ENCODE data around the gene TK1.

The TK1 gene

GRCh38 chr17:78125138-78125913, 61.5 kb downstream of the TK1 start:
- H3K4me3 ChIP-seq (replicated peaks in 1 of 2; ENCODE audit: low read depth in 2 of 2, low read length in 2 of 2) = no peak overlapping the region
- DNase-seq (ENCODE audit: low read depth in 2 of 2) = no peak
- TF ChIP-seq, protein P1, sequence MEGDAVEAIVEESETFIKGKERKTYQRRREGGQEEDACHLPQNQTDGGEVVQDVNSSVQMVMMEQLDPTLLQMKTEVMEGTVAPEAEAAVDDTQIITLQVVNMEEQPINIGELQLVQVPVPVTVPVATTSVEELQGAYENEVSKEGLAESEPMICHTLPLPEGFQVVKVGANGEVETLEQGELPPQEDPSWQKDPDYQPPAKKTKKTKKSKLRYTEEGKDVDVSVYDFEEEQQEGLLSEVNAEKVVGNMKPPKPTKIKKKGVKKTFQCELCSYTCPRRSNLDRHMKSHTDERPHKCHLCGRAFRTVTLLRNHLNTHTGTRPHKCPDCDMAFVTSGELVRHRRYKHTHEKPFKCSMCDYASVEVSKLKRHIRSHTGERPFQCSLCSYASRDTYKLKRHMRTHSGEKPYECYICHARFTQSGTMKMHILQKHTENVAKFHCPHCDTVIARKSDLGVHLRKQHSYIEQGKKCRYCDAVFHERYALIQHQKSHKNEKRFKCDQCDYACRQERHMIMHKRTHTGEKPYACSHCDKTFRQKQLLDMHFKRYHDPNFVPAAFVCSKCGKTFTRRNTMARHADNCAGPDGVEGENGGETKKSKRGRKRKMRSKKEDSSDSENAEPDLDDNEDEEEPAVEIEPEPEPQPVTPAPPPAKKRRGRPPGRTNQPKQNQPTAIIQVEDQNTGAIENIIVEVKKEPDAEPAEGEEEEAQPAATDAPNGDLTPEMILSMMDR (IDR thresholded peaks at IDR 0.05; ENCODE audit: low read depth, low read length) = no peak

DNA sequence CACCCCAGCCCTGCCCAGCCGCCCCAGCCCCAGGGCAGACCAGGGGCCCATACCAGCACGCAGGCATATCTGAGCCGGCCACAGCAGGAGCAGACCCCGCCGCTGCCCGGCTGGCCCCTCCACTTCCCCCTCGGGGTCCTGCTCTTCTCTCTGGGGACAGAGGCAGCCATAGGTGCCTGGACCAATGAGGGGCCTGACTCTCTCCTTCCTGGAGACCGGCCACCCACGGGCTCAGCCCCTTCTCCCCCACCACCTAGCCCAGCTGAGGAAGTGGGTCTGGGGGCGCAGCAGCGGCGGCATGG, 62.1 kb downstream of the TK1 start:
- no peak overlapping the region for H3K4me3 ChIP-seq (replicated peaks in 1 of 2; ENCODE audit: low read depth in 2 of 2, low read length in 2 of 2)
- TF ChIP-seq, protein P1 (IDR thresholded peaks at IDR 0.05; ENCODE audit: low read depth, low read length) = no peak
- DNase-seq (ENCODE audit: low read depth in 2 of 2) = no peak
